K562 (cell line): ENCODE results near the gene CSF1R. TPM values are rescaled to one million over a fixed set of nuclear protein-coding genes. Genes with fewer than 3 reads are reported as not detected.
A peak's percentile ranks its signal among the peaks of the same experiment; 100 is the strongest.

Experiments
- ATAC-seq: fragments of 200-7000 bp; cut with Tn5 transposase; 3 replicates; pipeline ENCODE4 v1.9.1; 2020; ENCODE audit warnings: moderate library complexity
- BruUV-seq: library from RNA; stranded (reverse); fragments of 400-500 nt; replicated peaks from 2 replicates; lab custom pipeline; 2021; lab: Mats Ljungman, UMichigan
- CTCF ChIA-PET: fragments of 300-600 bp; formaldehyde crosslinking; extraction: SDS; loops from one replicate; lab custom pipeline; 2021; ENCODE audit warnings: low intra/inter-chr PET ratio; lab: Yijun Ruan, JAX
- POLR2A ChIA-PET: fragments of 300-600, 350-650 bp; sonication (Branson Sonifier 250); formaldehyde crosslinking; extraction: SDS; loops from one replicate; lab custom pipeline; 2021; ENCODE audit warnings: antibody characterized with exemption, inconsistent platforms; lab: Yijun Ruan, JAX
- DNase-seq, 4 experiments: peaks; one replicate each; pipeline versions ENCODE4 v3.0.0 to v3.0.0-alpha.2; 2011 to 2018; ENCODE audit warnings: low spot score in 3 of 4, mixed read lengths in 3 of 4; ENCODE audit errors: extremely low read depth in 1 of 4
- FAIRE-seq: peaks from 2 replicates; lab custom pipeline; 2011; peaks lifted over from hg19 to GRCh38; lab: Jason Lieb, UNC
- H2AFZ ChIP-seq: 2 replicates; pipeline ENCODE4 v1.6.0; 2011; ENCODE audit warnings: low read depth, low read length, control low read depth, inconsistent platforms
- H3K27ac ChIP-seq: fragments of 200-600 bp; 3 replicates; pipeline ENCODE4 v1.8.0; 2011; ENCODE audit warnings: low read depth, mild to moderate bottlenecking, control low read depth, inconsistent platforms, low read length, moderate library complexity, mixed read lengths; ENCODE audit errors: extremely low read depth
- H3K27me3 ChIP-seq, 2 experiments: fragments of 300-600 bp in 1 of 2; 2 replicates in 1 of 2; 3 replicates in 1 of 2; pipeline versions ENCODE4 v1.6.0 to v1.8.0; 2011; ENCODE audit warnings: inconsistent platforms in 2 of 2, low read length in 2 of 2, mild to moderate bottlenecking in 1 of 2, mixed read lengths in 1 of 2, moderate library complexity in 1 of 2; ENCODE audit not compliant: control insufficient read depth in 2 of 2, insufficient read depth in 2 of 2
- H3K36me3 ChIP-seq: fragments of 300-600 bp; 3 replicates; pipeline ENCODE4 v1.8.0; 2011; ENCODE audit warnings: mild to moderate bottlenecking, low read length, inconsistent platforms; ENCODE audit not compliant: control insufficient read depth, insufficient read depth
- H3K4me1 ChIP-seq, 2 experiments: fragments of 200-600 bp in 1 of 2; replicated peaks in 1 of 2; 2 replicates in 1 of 2; 3 replicates in 1 of 2; pipeline versions ENCODE4 v1.5.1 to v1.8.0; 2011; ENCODE audit warnings: inconsistent platforms in 2 of 2, low read length in 2 of 2, mild to moderate bottlenecking in 1 of 2, mixed read lengths in 1 of 2, moderate library complexity in 1 of 2; ENCODE audit not compliant: control insufficient read depth in 2 of 2, insufficient read depth in 2 of 2
- H3K4me2 ChIP-seq: 2 replicates; pipeline ENCODE4 v1.6.1; 2011; ENCODE audit warnings: low read length, control low read depth, inconsistent platforms, mixed read lengths; ENCODE audit not compliant: insufficient read depth
- H3K4me3 ChIP-seq: fragments of 200-600 bp; sonication (generic), shearing (Covaris generic); 2 replicates; pipeline ENCODE4 v1.5.1; 2016; ENCODE audit warnings: control low read depth, inconsistent platforms
- H3K79me2 ChIP-seq: fragments of 200-600 bp; 3 replicates; pipeline ENCODE4 v1.8.0; 2011; ENCODE audit warnings: low read length, inconsistent platforms; ENCODE audit not compliant: control insufficient read depth, insufficient read depth
- H3K9ac ChIP-seq, 2 experiments: 2 replicates each; pipeline versions ENCODE4 v1.6.0 to v1.6.1; 2011; ENCODE audit warnings: low read depth in 2 of 2, low read length in 2 of 2, control low read depth in 1 of 2, inconsistent platforms in 1 of 2, mild to moderate bottlenecking in 1 of 2, mixed read lengths in 1 of 2; ENCODE audit not compliant: insufficient read depth in 1 of 2
- H3K9me1 ChIP-seq: one replicate; pipeline ENCODE4 v1.6.0; 2011; ENCODE audit warnings: inconsistent platforms, mild to moderate bottlenecking, low read length, moderate library complexity; ENCODE audit not compliant: control insufficient read depth, insufficient read depth
- H3K9me3 ChIP-seq: replicated peaks from 2 replicates; pipeline ENCODE4 v1.5.1; 2011; ENCODE audit warnings: low read depth, low read length, inconsistent platforms; ENCODE audit not compliant: control insufficient read depth, insufficient read depth
- H4K20me1 ChIP-seq: replicated peaks from 2 replicates; pipeline ENCODE4 v1.6.1; 2011; ENCODE audit warnings: low read length, inconsistent platforms, mixed read lengths; ENCODE audit not compliant: control insufficient read depth, insufficient read depth
- ARID1B ChIP-seq: fragments of 450-650 bp; IDR thresholded peaks from 2 replicates; pipeline ENCODE4 v1.6.1; 2016; ENCODE audit warnings: antibody characterized with exemption, mild to moderate bottlenecking, inconsistent platforms
- BRF1 ChIP-seq: IDR thresholded peaks from 3 replicates; pipeline ENCODE4 v1.6.1; 2011; ENCODE audit warnings: borderline replicate concordance, mild to moderate bottlenecking; ENCODE audit not compliant: insufficient read length; ENCODE audit errors: extremely low read depth
- CBFA2T2 ChIP-seq: fragments of 450-650 bp; conservative IDR thresholded peaks from 2 replicates; pipeline ENCODE4 v1.6.1; 2017; ENCODE audit warnings: mild to moderate bottlenecking
- CTBP1 ChIP-seq: fragments of 450-650 bp; IDR thresholded peaks from 2 replicates; pipeline ENCODE4 v1.6.1; 2016; ENCODE audit warnings: borderline replicate concordance
- FIP1L1 ChIP-seq: fragments of 200-400 bp; formaldehyde crosslinking; IDR thresholded peaks from 2 replicates; pipeline ENCODE4 v1.6.1; 2018; ENCODE audit warnings: mild to moderate bottlenecking, low read depth, low read length; ENCODE audit not compliant: poor library complexity, severe bottlenecking
- HDAC6 ChIP-seq: IDR thresholded peaks from 2 replicates; pipeline ENCODE4 v1.6.1; 2012; ENCODE audit warnings: low read depth, mild to moderate bottlenecking, control low read depth, inconsistent platforms, low read length, moderate library complexity
- HMG20A ChIP-seq: fragments of 450-650 bp; formaldehyde crosslinking; conservative IDR thresholded peaks from 2 replicates; pipeline ENCODE4 v1.4.0; 2020; ENCODE audit warnings: mild to moderate bottlenecking, mixed read lengths
- MYNN ChIP-seq, 2 experiments: sonication (generic); formaldehyde crosslinking in 1 of 2; IDR thresholded peaks; 2 replicates each; pipeline versions ENCODE4 v1.5.0 to v1.6.1; 2016 to 2020; ENCODE audit warnings: antibody characterized with exemption in 1 of 2, missing genetic modification reagents in 1 of 2
- NELFE ChIP-seq: IDR thresholded peaks from 2 replicates; pipeline ENCODE4 v1.6.1; 2011; ENCODE audit warnings: mild to moderate bottlenecking; ENCODE audit not compliant: insufficient read depth, insufficient read length
- NRF1 ChIP-seq, 2 experiments: fragments of 450-650 bp; IDR thresholded peaks in 1 of 2; conservative IDR thresholded peaks in 1 of 2; 2 replicates each; pipeline ENCODE4 v1.6.1; 2014; ENCODE audit warnings: mild to moderate bottlenecking in 2 of 2
- POLR2AphosphoS2 ChIP-seq: IDR thresholded peaks from 2 replicates; pipeline ENCODE4 v1.6.1; 2012; ENCODE audit warnings: low read length, improper control_type of control experiment
- SLC30A9 ChIP-seq: fragments of 250-450 bp; sonication (Bioruptor Pico); IDR thresholded peaks from 2 replicates; pipeline ENCODE4 v1.8.0; 2022; ENCODE audit warnings: mild to moderate bottlenecking, moderate library complexity
- THAP7 ChIP-seq: fragments of 250-450 bp; sonication (Bioruptor Pico); IDR thresholded peaks from 2 replicates; pipeline ENCODE4 v1.5.0; 2021
- THRA ChIP-seq: fragments of 450-650 bp; IDR thresholded peaks from 2 replicates; pipeline ENCODE4 v1.6.1; 2017; ENCODE audit warnings: mild to moderate bottlenecking, moderate library complexity
- WHSC1 ChIP-seq: IDR thresholded peaks from one replicate; pipeline ENCODE4 v1.6.1; 2012; ENCODE audit warnings: low read length, control low read depth, inconsistent platforms
- ZBED1 ChIP-seq: IDR thresholded peaks from 2 replicates; pipeline ENCODE4 v1.6.1; 2014
- ZKSCAN3 ChIP-seq: fragments of 250-450 bp; sonication (Bioruptor Pico); IDR thresholded peaks from 2 replicates; pipeline ENCODE4 v1.4.0; 2020
- WGBS: fragments of 100-300 bp; shearing (Covaris generic); methylation state at CpG from one replicate; pipeline ENCODE4 v1.1.6; 2016; ENCODE audit warnings: low coverage, mixed read lengths; ENCODE audit not compliant: insufficient coverage; ENCODE audit errors: missing lambda C conversion rate; 5-methylcytosine and 5-hydroxymethylcytosine counted together
- in situ Hi-C: fragments of 300-500 bp; cut with MboI; formaldehyde crosslinking; loops from 4 replicates; pipeline ENCODE4 v1.15.0; 2018; ENCODE audit warnings: inconsistent platforms, mixed read lengths
- intact Hi-C: fragments of 100-400 bp; cut with micrococcal nuclease; formaldehyde crosslinking; loops from 2 replicates; pipeline ENCODE4 v1.14.2; 2022
- polyA plus RNA-seq, 8 experiments: library from polyadenylated mRNA; depleted of rRNA in 4 of 8; stranded (reverse) in 5 of 8; unstranded in 3 of 8; fragments of >200 nt; fragmentation: Nextera tagmentation in 2 of 8; fragmentation: Illumina TruSeq in 1 of 8; extraction: Ambion mirVana in 2 of 8; extraction: Trizol in 1 of 8; gene quantifications; 2 replicates each; pipeline versions ENCODE4 v1.2.1 to v1.2.3, GENCODE V29; 2011 to 2014; ENCODE audit warnings: inconsistent platforms in 1 of 8, missing spikeins in 1 of 8
- total RNA-seq, 7 experiments: library from RNA; depleted of rRNA in 6 of 7; stranded (reverse); fragments of >200 nt in 6 of 7; fragmentation: Illumina TruSeq in 2 of 7; extraction: Trizol in 2 of 7; gene quantifications; 2 replicates each; pipeline versions ENCODE4 v1.2.1 to v1.2.3, GENCODE V29; 2011 to 2021; ENCODE audit warnings: low replicate concordance in 1 of 7
- TF ChIP-seq, protein P1 (sequence below): fragments of 250-450 bp; sonication (Bioruptor Pico); IDR thresholded peaks from 2 replicates; pipeline ENCODE4 v1.8.0; 2021; ENCODE audit warnings: moderate library complexity, mild to moderate bottlenecking, inconsistent platforms

Gene CSF1R
- total and polyA plus RNA-seq, 9 of the 15 experiments (the other 6 are each of a cell fraction or from before 2014, with no cell fraction given): 0.03 to 0.64 (median 0.20) TPM; not detected in 6

DNA sequence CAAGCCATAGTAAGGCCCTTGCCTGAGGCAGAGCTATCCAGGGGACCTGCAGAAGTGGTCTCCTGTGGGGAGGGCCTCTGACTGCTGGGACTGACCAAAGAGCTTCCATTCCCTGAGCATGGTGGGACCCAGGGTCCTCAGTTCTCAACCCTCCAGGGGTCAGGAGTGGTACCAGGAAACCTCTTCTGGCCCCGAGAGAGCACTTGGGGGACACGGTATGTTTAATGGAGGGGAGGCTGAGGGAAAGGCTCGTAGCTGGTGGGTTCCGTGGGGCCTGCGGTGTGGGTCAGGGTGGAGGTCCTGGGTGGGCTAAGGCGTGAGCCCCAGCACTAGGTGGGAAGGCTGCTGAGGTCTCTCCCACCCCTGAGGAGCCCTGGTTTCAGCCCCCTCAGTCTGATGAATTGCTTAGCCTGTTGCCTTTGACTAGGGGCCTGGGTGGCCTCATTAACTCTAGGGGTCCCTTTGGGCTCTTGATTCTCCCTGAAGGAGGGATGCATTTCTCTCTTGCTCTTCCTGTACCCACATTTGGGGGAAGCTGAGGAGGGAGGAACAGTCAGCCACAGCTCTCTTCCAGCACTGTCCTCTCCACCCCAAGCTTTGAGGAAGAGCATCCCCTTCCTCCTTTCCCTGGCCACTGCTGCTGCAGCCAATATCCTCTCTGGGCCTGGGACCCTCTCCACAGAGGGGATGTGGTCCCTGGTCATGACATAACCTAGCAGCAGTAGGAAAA is 34.0 kb downstream of the CSF1R start:
- H3K9ac ChIP-seq: peak overlapping the region in 1 of 2 experiments; percentile 21; a peak in 1 of 4 replicates
- BruUV-seq: no TSS peak
- no peak overlapping the region for H3K4me3 ChIP-seq
- intact Hi-C loops: no loop called here
- no peaks in the 10 kb centered on the region for H3K9me1 ChIP-seq
- no peak overlapping the region for H2AFZ ChIP-seq
- no peaks in the 10 kb centered on the region for H3K79me2 ChIP-seq
- ChIA-PET CTCF (no interaction called here), POLR2A (interaction anchor here (0.7 to 4.1 kb wide), 5 partner anchors 10 to 26 kb away, joined by 3 to 13 read pairs (median 4); no protein-coding TSS in a partner anchor)
- peaks cover 81% of the 10 kb centered on the region for H3K36me3 ChIP-seq
- no peaks in the 10 kb centered on the region for H3K9me3 ChIP-seq
- H3K4me2 ChIP-seq: no peak overlapping the region
- H3K27ac ChIP-seq: peak overlapping the region; percentile 26; the same call in 2 of the 3 replicates
- no peaks in the 10 kb centered on the region for H3K27me3 ChIP-seq
- FAIRE-seq (no peak), ATAC-seq (no peak), DNase-seq (no peak)
- TF ChIP-seq THAP7 (CRISPR knock-in tag) (no peak), FIP1L1 (no peak), HMG20A (no peak), BRF1 (no peak), POLR2AphosphoS2 (no peak), SLC30A9 (CRISPR knock-in tag) (no peak), CBFA2T2 (no peak), ZBED1 (no peak), THRA (no peak), NRF1 (conservative IDR thresholded peaks at IDR 0.05 in 1 of 2, IDR thresholded peaks at IDR 0.05 in 1 of 2) (no peak), WHSC1 (no peak), CTBP1 (no peak), NELFE (no peak), ARID1B (no peak), HDAC6 (no peak), ZKSCAN3 (no peak), MYNN (IDR thresholded peaks at IDR 0.05) (no peak), MYNN (CRISPR knock-in tag; IDR thresholded peaks at IDR 0.05) (no peak)
- TF ChIP-seq, protein P1, sequence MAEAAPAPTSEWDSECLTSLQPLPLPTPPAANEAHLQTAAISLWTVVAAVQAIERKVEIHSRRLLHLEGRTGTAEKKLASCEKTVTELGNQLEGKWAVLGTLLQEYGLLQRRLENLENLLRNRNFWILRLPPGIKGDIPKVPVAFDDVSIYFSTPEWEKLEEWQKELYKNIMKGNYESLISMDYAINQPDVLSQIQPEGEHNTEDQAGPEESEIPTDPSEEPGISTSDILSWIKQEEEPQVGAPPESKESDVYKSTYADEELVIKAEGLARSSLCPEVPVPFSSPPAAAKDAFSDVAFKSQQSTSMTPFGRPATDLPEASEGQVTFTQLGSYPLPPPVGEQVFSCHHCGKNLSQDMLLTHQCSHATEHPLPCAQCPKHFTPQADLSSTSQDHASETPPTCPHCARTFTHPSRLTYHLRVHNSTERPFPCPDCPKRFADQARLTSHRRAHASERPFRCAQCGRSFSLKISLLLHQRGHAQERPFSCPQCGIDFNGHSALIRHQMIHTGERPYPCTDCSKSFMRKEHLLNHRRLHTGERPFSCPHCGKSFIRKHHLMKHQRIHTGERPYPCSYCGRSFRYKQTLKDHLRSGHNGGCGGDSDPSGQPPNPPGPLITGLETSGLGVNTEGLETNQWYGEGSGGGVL (CRISPR knock-in tag): no peak
- in situ Hi-C loops: no loop called here
- H4K20me1 ChIP-seq: no peaks in the 10 kb centered on the region; the same call in 1 of the 2 replicates
- 100% methylated on average over 3 of the region's 6 CpGs for WGBS
- peaks cover 27 to 34% of the 10 kb centered on the region in 2 experiments for H3K4me1 ChIP-seq
